ENCODE measurements around the gene NFYC.

The NFYC gene

DNA sequence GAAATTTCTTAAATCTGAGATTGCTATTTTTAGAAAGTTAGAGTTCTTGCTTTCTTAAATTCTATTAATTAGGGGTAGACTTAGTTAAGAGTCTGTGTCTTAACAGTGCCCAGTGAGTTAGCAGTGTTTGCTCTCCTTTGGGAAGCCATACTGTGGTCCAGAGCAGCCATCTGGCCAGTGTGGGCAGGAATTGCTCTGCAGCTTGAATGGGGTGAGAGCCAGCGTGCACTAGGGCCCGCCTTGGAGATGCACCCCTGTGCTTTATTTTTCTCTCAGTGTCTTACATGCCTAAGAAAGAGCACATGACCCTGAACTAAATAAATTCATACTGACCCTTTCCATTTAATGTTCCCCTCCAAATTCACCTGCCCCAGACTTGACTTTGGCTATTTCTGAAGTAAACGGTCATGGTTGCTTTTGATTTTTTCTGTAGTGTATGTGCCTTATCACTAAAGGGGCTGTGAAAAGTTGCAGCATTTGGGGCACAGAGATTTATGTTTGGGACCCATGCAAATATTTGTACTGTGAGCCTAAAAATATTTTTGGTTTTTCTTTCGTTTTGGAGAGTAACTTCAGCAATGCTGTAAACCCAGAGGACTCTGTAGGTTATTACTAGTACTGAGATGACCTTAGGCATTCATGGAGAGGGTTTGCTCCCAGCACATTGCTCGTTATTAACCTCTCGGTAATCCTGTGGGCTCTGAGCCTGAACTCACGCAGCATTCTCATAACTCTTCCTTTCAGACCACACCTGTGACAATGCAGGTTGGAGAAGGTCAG lies 70.8 kb downstream of the NFYC start:
- DNase-seq = no peak

DNA sequence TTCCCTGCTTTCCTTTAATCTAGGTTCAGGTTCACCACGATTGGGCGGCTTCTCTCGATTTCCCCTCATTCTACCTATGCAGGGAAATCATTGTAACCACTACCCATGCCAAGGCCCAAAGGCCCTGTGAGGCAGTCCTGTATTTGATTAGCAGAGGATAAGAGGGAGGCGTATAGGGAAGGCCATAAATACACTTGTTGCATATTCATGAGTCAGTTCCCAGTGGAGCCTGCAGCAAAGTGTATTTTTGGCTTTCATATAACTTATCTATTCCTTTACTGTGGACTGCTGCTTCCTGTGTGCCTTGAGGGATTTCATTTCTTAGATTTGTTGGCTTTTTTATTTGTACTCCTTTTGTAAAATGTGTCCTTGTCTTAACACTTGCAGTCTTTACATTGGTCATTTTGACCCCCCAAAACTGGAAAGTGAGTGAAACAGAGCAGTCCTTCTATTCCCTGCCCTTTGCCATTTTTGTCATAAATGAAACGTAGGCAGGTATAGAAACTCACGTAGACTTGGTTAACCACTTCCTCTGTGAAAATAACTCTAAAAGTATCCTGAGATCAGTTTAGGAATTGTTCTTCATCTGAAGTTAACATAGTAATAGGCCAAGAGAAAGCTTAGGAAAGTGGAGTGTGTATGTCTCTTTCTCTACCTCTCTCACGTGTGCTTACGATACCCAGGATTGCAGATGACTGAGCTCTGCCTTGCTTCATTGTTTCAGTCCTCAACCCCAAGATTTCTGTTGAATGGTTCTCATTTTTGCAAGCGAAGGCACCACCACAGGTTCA lies 72.4 kb downstream of the NFYC start:
- DNase-seq = no peak

DNA sequence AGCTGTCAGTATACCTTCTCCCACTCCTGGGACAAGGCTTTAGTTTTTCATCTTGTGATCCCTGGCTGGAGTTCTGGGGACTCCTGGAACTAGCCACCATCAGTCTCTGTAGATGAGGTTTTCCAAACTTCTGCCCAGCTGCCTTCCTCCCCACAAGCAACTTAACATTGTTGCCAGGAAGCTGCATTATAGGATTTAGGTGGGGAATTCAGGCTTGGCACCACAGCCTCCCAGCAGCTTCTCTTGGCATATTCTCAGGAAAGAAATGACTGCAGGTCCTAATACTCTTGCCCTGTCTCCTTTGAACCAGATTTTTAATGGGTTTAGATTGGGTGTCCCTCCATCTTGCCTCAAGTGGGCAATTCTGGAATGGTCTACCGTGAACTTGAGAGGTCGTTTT lies 73.5 kb downstream of the NFYC start:
- no peak for DNase-seq

DNA sequence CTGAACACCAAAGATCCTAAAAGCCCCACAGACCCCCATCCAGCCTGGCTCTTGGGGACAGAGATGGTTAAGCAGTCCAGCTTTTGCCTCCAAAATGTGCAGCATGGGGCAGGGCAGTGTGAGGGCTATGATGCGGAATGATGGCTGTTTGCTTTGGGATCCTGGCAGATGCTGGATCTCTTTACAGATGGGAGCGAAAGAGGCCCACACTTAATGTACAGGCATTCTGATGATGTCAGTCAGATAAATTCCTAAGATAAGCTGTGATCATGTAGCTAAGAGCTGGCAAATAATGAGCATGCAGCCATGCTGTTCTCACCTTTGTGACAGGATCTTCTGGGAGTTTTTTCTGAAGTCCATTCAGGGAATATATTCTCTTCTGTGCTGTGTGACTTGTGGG lies 74.5 kb downstream of the NFYC start:
- no peak for DNase-seq

DNA sequence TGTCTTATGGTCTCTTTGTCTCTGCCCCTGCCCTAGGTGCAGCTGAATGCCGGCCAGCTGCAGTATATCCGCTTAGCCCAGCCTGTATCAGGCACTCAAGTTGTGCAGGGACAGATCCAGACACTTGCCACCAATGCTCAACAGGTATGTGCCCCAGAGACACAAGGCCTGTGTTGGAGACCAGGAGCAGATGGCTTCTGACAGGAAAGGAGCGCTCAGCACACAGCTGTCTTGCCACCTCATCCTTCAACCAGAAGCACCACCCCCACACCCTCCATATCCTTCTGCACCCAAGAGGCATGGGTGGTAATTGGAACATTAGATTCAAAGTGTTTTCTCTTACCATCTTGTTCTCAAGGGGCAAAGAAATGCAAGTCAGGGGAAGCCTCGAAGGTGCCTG lies 75.1 kb downstream of the NFYC start:
- DNase-seq = no peak

DNA sequence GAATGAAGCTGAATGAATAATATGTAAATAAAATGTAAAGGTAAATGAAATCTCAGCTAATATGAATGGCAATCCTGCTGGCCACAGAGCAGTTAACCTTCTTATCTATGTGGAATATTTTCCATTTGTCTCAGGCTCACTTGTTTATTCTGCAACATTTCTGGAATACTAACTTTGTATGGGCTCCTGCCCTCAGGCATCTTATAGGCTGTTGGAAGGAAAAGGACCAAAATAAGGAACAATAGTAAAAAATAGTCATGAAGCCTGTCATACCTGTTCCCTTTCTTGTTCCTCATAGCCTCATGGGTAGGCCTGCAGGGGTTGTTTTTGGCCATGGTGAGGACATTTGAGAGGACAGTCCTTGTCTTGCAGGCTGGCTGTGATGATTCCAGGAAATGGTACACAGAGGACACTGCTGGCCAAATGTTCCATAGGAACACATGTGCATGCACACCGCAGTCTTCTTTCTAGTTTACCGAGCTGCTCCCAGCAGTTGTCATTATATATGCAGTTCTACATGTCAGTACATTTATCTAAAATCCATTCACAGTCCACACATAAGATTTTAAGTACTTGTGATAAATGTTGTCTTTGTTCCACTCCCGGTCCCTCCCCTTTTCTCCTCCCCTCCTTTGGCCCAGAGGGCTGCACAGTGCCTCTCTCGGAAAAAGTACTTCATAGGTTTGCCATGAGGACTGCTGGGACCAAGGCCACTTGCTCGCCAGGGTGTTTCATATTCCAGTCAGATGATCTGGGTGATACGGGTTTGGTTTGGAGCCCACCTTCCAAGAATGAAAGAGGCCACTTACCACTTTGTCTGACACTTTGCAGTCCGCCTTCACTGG lies 76.9 kb downstream of the NFYC start:
- DNase-seq = no peak

DNA sequence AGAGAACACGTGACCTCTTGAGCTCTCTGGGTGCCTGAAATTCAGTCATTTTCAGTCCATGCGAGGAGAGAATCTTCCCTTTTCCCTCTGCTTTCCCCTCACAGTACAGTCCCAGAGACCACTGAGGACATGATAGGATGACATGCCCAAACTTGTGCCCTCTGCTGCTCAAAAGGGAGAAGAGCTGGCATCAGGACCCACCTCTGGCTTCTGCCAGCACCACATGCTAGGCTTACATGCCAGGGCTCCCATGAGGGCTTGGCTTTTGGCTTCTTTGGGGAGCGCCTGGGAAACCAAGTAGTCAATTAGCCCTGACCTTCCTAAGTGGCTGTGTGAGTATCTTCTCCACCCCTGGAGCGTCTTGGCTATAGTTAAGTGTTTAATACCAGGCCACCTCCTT lies 78.3 kb downstream of the NFYC start:
- DNase-seq = no peak

DNA sequence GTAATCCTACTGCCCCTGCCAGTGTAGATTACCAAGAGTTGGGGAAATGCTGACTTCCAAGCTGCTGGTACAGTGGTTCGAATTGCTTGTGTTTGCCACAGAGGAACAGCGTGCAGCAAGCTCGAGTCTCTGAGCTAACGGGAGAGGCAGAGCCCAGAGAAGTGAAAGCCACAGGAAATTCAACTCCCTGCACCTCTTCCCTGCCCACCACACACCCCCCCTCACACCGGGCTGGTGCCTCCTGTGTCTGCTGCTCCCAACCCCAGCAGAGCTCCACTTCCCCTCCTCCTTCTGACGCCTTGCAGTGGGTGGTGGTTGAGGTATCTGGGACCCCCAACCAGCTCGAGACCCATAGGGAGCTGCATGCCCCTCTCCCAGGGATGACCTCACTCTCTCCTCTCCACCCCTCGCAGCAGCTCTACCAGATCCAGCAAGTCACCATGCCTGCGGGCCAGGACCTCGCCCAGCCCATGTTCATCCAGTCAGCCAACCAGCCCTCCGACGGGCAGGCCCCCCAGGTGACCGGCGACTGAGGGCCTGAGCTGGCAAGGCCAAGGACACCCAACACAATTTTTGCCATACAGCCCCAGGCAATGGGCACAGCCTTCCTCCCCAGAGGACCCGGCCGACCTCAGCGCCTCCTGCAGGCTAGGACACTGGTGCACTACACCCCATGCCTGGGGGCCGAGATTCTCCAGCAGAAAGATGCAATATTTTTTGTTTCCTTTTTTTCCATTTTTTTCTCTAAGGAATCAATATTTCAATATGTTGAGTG lies 79.0 kb downstream of the NFYC start:
- DNase-seq = no peak

DNA sequence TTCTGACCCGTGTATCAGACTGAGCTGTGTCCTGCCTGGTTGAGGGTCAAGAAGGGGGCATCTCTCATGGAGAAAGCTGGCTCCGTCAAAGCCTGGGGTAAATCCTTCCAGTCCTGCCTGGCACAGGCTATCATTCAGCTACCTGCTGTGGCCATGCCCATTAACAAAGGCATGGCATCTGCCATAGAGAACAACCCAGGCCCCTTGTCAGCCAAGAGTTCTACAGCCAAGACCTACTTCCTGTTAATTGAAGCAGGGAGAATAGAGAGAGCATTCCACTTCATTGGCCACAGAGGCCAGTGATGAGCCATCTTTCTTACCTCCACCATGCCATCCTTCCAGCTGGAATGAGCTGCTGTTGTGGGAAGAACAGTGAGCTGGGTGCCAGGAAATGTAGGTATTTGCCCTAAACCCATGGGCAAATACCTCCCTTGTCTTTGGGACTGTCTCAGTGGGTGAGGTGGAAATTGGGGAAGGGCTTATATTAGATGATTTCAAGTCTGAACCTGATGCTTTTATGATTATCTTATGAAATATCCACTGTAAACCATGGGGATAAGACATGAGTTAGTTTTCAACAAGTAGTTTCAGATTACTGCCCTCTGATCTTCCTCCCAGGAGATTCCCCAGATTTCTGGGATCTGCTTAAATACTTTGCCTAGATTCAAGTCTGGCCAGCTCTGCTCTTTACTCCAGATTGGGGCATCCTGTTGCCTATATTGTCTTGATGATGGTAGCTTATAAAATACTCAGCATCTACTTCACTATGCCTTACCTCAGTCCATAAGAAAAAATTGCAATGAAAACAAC lies 80.8 kb downstream of the NFYC start:
- DNase-seq = no peak

DNA sequence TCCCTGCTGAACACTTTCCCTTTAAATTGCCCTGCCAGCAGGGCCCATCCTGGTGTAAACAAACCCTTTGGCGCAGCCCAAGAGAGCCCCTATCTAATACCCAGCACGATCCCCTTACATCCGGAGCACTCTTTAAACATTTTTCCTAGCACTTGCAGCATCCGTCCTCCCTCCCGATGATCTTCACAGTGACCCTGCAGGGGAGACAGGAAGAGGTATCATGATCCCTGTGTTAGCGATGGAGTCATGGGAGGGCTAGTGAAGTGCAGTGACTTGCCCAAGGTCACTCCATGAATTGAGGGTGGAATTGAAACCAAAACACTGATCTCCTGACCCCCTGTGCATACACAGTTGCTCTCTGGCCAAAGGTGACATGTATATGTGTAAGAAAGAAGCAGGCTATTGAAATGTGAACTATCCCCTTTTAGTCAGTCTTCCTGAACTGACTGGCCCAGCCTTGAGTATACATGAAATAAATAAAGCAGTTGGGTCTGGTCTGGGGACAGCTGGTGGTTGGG lies 82.3 kb downstream of the NFYC start:
- DNase-seq = no peak

DNA sequence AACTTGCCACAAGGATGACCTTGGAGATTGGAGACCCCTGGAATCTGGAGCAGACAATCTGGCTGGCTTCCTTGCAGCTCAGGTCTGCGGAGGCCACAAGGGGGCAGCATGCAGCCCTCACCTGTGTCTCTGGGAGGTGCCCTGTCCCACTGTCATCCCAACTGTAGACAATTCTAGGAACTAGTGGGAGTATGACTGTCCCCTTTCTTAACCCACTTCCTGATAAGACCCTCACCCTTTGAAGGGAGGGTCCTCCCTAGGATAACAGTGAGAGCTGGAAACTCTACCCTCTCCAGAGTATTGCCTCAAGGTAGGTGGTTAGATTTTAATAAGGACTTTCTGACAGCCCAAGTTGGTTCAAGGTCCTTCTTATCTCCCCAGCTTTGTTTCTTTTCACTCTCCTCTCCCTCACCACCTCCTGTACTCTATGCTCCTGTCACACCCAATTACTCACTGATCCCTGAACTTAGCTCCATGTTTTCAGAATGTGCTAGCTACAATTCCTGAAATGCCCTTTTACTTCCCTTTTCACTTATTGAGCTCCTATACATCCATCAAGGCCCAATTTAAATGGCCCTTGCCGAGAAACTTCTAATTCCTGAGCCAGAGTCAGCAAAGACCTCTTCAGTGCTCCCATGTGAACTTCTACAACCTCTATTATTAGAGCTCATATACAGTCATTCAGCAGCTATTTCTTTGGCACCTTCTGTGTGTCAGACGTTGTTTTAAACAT lies 82.9 kb downstream of the NFYC start:
- DNase-seq = no peak

DNA sequence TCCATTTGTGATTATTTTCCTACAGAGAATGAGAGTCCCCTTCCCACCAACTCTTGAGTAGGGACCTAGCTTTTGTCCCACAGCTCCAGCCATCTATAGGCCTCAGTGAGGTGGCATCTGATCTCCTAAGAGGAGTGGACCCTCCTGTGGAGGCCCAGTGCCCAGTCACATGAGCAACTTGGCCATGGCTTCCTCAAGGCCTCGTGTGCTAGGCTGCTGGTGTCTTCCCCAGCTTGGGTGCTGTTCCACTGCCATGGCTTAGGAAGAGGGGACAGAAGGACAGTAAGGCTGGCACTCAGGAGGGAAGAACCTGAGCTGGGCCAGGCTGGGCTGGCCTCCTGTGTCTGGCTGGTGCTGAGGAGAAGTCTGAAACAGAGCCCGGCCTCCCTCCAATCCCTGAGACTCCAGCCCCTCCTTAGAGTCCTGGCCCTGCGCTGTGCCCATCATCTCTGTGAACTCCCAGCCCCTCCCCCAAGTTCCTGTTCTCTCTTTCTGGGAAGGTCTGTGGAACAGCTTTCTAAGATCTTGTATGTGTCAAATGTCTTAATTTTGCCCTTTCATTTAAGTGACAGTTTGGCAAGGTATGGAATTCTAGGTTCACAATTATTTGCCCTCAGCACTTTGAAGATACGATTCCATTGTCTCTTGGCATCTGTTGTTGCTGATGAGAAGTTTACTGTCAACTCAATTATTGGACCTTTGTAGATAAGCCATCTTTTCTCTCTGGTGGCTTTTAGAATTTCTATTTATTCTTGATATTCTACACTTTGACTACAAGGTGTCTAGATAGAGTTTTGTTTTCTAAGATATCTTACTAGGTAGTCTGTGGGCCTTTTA lies 85.0 kb downstream of the NFYC start:
- no peak for DNase-seq

DNA sequence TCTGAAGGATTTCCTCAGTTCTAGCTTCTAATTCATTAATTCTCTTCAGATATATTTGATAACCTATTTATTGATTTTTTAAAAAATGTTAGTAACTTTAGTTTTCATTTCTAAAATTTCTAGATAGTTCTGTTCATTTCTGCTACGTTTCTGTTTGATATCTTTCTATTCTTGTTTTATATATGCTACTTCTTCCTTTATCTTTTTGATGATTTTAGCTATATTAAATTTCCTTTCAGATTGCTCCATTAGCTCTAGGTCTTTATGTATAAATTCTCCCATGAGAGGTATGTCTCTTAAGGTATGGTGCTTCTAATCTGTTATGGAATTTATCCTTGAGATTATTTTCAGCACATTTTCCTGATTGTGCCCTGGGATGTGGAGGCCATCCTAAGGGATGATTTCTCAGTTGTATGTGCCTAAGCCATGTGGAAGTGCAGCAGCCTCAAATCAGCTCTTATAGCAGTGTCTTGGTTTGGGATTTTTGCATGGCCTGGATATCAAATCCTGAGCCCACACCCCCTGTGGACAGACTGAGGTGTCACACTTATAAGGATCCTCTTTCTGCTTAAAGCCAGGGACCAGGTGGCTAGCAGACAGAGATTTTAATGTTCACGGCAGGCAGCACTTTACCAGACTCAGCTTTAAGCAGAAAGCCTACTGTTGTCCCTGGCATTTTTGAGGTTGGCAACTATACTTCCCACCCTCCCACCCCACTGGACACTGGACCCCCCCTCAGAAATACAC lies 85.9 kb downstream of the NFYC start:
- DNase-seq = no peak

DNA sequence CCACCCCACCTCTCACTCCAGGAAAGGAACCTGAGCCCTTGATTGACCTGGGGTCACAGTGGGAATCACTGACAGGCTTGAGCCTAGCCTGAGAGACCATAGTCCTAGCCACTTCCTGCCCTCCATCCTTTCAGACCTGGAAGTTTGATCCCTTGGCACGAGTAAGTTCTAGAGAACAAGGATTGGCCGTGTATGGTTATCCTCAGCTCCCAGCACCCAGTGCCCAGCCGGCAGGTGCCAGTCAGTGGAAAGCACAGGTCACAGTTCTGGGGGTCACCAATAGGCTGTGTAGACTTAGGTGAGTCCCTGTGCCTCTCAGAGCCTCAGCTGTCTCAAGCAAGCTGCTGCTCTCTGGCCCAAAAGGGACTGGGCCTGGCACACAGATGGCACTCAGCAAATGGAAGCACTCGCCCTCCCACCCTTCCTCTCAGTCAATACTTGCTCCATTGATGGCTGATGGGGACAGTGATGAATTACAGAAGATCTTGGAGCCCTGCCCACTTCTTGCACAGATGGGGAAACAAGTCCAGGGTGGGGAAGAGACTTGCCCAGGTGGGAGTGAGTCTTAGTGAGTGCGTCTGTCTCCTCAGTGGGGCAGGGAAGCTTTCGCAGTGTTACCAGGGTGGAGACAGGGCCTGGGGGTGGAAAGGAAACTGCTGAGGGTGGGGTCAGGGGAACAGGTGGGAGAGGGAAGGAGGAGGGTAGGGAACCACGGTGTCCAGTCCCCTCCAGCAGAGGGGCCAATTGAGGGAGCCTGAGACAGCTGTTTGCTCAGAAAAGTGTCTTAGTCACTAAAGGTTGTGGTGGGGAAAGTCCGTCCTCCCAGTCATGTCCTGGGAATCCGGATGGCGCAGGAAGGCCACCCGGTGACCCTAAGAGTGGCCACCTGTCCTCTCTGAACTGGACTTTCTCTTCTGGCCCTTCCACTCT lies 89.4 kb downstream of the NFYC start:
- DNase-seq = no peak

DNA sequence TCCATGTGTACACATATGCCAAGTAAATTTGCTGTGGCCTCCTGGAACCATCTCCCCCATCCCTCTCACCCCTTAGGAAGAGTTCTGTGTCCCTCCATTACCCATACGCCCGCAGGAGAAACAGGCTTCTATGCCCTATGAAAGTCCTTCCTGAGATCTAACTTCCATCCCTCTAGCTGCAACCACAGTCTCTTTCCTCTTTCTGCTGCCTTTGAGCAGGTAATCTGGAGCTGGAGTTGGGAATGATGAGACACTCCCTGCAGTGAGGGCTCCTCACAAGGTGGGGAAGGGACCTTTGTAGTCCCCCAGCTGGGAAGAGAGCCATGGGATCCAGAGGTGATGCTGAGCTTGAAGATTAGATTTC lies 90.1 kb downstream of the NFYC start:
- no peak for DNase-seq

DNA sequence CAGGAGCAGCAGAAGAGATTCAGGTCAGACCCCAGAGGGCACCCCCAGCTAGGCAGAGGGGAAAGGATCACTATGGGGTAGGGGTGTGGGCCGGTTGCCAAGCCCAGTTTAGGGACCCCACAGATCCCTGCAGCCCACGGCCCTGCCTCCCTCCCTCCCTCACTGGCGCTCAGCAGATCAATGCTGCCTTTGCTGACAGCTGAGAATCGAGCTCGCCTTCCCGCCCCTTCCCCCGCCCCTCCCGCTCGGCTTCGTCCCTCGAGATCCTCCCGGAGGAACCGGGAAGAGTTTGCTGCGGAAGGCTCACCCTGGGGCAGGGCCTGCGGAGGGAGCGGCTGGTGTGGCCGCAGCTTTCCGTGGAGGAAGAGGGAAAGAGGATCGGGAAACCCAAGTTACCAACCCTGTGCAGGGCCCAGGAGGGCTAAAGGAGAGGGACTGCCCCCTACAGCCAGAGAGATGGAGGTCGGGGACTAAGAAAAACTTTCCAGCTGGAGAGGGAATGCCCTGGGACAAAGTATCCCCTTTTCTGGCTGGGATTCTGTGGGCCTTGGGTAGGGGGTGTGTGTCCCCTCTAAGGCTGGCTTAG lies 91.0 kb downstream of the NFYC start:
- DNase-seq = no peak

DNA sequence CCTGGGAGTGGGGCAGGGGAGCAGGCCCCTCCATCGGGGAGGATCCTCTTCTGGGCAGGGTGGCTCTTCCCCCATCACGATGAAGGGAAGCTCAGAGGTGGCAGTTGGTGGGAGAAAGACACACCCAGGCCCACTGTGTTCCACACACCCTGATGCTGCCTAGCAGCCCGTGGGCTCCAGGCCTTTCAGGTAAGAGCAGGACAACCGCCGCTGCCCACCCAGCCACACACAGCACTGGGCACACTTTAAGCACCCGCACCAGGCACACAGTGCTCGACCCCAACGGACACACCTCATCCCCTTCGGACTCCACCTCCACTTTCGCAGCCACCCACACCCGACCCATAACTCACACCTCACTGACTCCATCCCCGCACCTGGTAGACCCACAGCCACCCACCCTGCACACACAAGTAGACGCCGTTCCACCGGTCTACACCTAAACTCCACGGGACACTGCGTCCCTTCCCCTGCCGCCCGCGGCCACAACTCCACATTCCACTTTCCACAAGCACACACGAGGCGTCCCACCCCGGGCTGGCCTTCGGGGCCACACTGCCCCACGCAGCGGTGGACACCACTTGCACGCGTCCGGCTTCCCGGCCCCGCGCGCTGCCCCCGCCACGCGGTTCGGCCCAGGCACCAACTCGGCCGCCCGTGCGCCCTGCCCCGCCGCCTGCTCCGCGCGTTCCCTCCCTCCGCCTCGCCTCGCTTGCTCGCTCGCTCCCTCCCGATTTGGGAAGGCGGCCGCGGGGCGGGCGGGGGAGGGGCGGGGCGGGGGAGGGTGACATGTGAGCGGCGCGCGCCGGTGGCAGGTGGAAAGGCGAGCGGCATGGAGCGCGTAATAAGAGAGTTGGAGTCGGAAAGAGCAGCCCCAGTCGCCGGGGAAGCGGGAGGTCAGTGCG lies 91.7 kb downstream of the NFYC start, which contains the start of gene KCNQ4:
Gene KCNQ4, plus strand, starts transcription at position 787 of the 905 bp plus-strand sequence. CDS start 307 bp downstream, outside the sequence.
- DNase-seq = no peak
